K562 (cell line): Measurements from ENCODE around the gene FARP2. TPM values are rescaled to one million over a fixed set of nuclear protein-coding genes. Genes with fewer than 3 reads are reported as not detected.

Source experiments
- CBX3 ChIP-seq, 2 experiments: IDR thresholded peaks; 1 replicate in 1 of 2; 2 replicates in 1 of 2; pipeline ENCODE4 v1.6.1; 2012; ENCODE audit warnings: inconsistent platforms in 2 of 2, low read length in 2 of 2, borderline replicate concordance in 1 of 2, control low read depth in 1 of 2
- E2F3 ChIP-seq: fragments of 250-450 bp; sonication (Bioruptor Pico); IDR thresholded peaks from 2 replicates; pipeline ENCODE4 v1.4.0; 2020; ENCODE audit warnings: mild to moderate bottlenecking
- EP300 ChIP-seq: IDR thresholded peaks from 2 replicates; pipeline ENCODE4 v1.6.1; 2012; ENCODE audit warnings: low read length, improper control_type of control experiment
- ETV6 ChIP-seq, 3 experiments: fragments of 150-350 bp in 1 of 3; sonication (generic) in 1 of 3; formaldehyde crosslinking in 1 of 3; IDR thresholded peaks; 2 replicates each; pipeline versions ENCODE4 v1.6.1 to v1.8.0; 2014 to 2022; ENCODE audit warnings: borderline replicate concordance in 2 of 3, low read depth in 2 of 3, antibody characterized with exemption in 1 of 3, low read length in 1 of 3, mild to moderate bottlenecking in 1 of 3, missing genetic modification reagents in 1 of 3
- ILK ChIP-seq: fragments of 450-650 bp; IDR thresholded peaks from 2 replicates; pipeline ENCODE4 v1.6.1; 2016; ENCODE audit warnings: missing genetic modification characterization, low read depth, mild to moderate bottlenecking, missing compliant biosample characterization, moderate library complexity, borderline replicate concordance
- KHSRP ChIP-seq: fragments of 450-650 bp; IDR thresholded peaks from 2 replicates; pipeline ENCODE4 v1.6.1; 2017
- MAX ChIP-seq: sonication (generic); formaldehyde crosslinking; IDR thresholded peaks from 2 replicates; pipeline ENCODE4 v1.9.0; 2022; ENCODE audit warnings: mild to moderate bottlenecking, missing genetic modification reagents
- POLR3G ChIP-seq: IDR thresholded peaks from 2 replicates; pipeline ENCODE4 v1.6.1; 2011; ENCODE audit not compliant: insufficient read length, insufficient replicate concordance; ENCODE audit errors: extremely low read depth
- RNF2 ChIP-seq: sonication (generic); IDR thresholded peaks from 2 replicates; pipeline ENCODE4 v1.6.1; 2016
- ZNF165 ChIP-seq: fragments of 250-450 bp; sonication (Bioruptor Pico); IDR thresholded peaks from 2 replicates; pipeline ENCODE4 v1.4.0; 2020; ENCODE audit warnings: borderline replicate concordance
- ZNF398 ChIP-seq: fragments of 250-450 bp; sonication (Bioruptor Pico); IDR thresholded peaks from 2 replicates; pipeline ENCODE4 v1.8.0; 2021; ENCODE audit warnings: moderate library complexity, mild to moderate bottlenecking, inconsistent platforms
- ZNF830 ChIP-seq: fragments of 250-450 bp; sonication (Bioruptor Pico); IDR thresholded peaks from 2 replicates; pipeline ENCODE4 v1.5.0; 2021; ENCODE audit warnings: mild to moderate bottlenecking
- ZSCAN32 ChIP-seq: fragments of 450-650 bp; formaldehyde crosslinking; IDR thresholded peaks from 2 replicates; pipeline ENCODE4 v1.4.0; 2020; ENCODE audit warnings: mild to moderate bottlenecking, moderate library complexity
- polyA plus RNA-seq, 8 experiments: library from polyadenylated mRNA; depleted of rRNA in 4 of 8; stranded (reverse) in 5 of 8; unstranded in 3 of 8; fragments of >200 nt; fragmentation: Nextera tagmentation in 2 of 8; fragmentation: Illumina TruSeq in 1 of 8; extraction: Ambion mirVana in 2 of 8; extraction: Trizol in 1 of 8; gene quantifications; 2 replicates each; pipeline versions ENCODE4 v1.2.1 to v1.2.3, GENCODE V29; 2011 to 2014; ENCODE audit warnings: inconsistent platforms in 1 of 8, missing spikeins in 1 of 8
- total RNA-seq, 7 experiments: library from RNA; depleted of rRNA in 6 of 7; stranded (reverse); fragments of >200 nt in 6 of 7; fragmentation: Illumina TruSeq in 2 of 7; extraction: Trizol in 2 of 7; gene quantifications; 2 replicates each; pipeline versions ENCODE4 v1.2.1 to v1.2.3, GENCODE V29; 2011 to 2021; ENCODE audit warnings: low replicate concordance in 1 of 7

The FARP2 gene
- total and polyA plus RNA-seq, 9 of the 15 experiments (the other 6 are each of a cell fraction or from before 2014, with no cell fraction given): 4.1 to 38.1 (median 21.1) TPM

DNA sequence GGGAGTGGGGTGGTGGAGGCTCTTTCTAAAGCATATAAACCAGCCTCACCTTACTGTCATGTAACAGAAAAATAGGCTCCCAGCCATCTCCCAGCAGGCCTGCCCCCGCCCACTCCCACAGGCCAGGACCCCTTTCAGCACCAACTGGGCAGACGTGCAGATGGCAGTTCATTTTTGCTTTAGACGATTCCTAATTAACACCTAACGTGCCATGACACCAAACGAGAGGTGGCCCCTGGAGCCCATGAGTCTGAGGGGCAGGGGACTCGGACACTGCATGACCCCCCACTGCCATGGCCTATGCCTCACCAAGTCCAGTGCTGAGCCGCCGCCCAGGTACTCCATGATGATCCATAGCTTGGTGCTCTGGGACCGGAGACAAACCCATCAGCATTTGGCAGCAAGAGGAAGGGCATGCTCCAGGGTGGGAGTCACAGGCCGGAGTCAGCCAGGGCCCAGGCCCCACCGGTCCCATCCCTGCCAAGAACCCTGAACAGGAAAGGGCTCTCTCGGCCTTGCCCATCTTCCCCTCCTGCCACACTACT lies 144.4 kb downstream of the FARP2 start (continued):
- TF ChIP-seq ZSCAN32 (CRISPR knock-in tag): no peak
- TF ChIP-seq EP300: no peak
- no peak for TF ChIP-seq KHSRP
- no peak for TF ChIP-seq E2F3 (CRISPR knock-in tag)
- no peak for TF ChIP-seq POLR3G
- no peak for TF ChIP-seq CBX3 (IDR thresholded peaks at IDR 0.05; ENCODE audit: borderline replicate concordance in 1 of 2, low read length in 2 of 2)
- TF ChIP-seq ILK (tag): no peak
- TF ChIP-seq ZNF165 (CRISPR knock-in tag): no peak
- no peak for TF ChIP-seq ZNF398 (CRISPR knock-in tag)
- no peak for TF ChIP-seq RNF2
- TF ChIP-seq ZNF830 (CRISPR knock-in tag): no peak
- TF ChIP-seq MAX: no peak
- no peak for TF ChIP-seq ETV6 (IDR thresholded peaks at IDR 0.05; ENCODE audit: borderline replicate concordance in 1 of 2, low read depth in 2 of 2, low read length in 1 of 2)
- TF ChIP-seq ETV6 (CRISPR knock-in tag; IDR thresholded peaks at IDR 0.05; ENCODE audit: borderline replicate concordance): no peak
